Putamen (tissue), 1 donor: ENCODE data around the gene NCLN.
"Not testable (repeated sequence)": the region's sequence is repeated elsewhere in the genome, so short reads cannot be mapped to it uniquely, and the experiment has no call there.

Source experiments
- DNase-seq: peaks from one replicate; pipeline ENCODE4 v3.0.0-alpha.2; 2016; ENCODE audit warnings: low spot score

NCLN gene

DNA sequence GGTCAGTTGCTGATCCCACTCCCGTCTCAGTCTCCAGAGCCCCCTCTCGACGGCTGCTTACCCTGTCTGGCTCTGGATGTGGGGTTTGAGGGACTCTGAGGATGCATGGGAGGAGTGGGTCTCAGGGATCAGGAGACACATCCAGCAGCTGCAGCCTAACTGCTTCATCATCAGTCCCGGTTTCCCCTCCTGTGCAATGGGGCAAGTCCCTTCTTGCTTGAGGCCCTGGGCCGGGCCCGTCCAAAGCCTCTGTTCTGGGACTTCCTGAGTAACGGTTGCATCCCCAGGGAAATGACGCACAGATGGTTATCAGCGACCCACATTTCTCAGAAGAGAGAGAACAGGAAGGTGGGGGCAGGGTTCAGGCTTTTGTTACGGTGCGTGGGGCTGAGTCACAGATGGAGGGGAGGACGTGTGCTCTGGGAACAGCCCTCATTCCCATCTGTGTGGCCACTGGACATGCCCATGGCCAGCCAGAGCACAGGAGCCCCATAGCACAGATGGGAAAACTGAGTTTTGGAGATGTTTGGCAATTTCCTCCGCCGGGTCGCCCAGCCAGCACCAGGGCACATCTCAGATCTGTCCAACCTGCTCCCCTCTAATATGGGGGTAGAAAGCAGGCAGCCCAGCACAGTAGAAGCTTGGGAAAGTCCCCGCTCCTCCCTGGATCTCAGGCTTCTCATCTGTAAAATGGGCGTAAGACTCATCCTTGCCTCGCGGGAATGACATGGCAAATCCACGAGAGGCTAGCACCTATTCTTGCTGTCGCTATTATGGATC is 30.6 kb upstream of the NCLN start:
- DNase-seq: no peak

DNA sequence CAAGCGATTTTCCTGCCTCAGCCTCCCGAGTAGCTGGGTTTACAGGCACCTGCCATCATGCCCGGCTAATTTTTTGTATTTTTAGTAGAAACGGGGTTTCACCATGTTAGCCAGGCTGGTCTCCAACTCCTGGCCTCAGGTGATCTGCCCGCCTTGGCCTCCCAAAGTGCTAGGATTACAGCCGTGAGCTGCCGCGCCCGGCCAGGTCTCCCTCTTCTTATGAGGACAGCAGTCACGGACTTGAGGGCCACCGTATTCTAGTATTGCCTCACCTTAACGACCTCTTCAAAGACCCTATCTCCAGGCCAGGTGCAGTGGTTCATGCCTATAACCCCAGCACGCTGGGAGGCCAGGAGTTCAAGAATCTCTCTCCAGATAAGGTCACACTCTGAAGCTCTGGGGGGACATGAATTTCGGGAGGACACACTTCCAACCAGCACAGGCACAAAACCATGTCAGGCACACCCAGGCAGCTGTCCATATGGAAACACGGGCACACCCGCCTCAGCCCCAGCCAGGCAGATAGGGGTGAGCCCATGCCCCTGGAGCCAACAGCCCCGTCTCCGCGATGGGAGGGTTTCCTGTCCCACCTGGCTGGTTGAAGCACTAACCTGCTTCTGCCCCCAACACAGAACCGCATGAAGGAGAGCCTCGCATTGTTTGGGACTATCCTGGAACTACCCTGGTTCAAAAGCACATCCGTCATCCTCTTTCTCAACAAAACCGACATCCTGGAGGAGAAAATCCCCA is 28.5 kb upstream of the NCLN start:
- no peak for DNase-seq

DNA sequence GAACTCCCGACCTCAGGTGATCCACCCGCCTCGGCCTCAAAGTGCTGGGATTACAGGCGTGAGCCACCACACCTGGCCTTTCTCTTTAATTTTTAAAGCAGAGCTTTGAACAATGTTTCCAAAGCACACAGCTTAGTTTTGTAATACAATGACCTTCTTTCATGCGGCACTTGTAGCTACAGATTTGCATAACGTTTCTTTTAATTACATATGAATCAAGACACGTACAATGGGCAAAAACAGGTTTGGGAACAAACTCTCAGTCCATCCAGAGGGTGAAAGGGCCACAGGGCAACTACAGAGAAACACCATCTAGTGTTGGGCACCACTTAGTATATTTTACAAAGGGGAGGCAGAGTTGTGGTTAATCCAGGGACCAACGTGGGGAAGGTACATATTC is 26.2 kb upstream of the NCLN start:
- no peak for DNase-seq

DNA sequence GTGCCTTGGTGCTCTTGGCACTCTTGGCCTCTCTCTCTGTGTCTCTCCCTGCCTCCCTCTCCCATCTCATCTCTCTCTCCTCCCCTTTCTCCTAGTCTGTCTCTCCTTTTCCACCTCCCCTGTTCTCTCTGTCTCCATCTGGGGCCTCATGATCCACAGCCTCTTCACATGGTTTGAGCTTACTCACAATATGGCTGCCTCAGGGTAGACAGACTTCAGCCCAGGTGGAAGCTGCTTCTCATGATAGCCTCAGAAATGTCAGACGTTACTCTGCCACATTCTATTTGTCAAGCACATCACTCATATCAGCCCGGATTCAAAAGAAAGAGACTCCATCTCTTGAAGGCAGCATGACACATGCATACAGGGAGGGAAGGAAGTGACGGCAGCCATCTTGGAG is 25.5 kb upstream of the NCLN start:
- no peak for DNase-seq

DNA sequence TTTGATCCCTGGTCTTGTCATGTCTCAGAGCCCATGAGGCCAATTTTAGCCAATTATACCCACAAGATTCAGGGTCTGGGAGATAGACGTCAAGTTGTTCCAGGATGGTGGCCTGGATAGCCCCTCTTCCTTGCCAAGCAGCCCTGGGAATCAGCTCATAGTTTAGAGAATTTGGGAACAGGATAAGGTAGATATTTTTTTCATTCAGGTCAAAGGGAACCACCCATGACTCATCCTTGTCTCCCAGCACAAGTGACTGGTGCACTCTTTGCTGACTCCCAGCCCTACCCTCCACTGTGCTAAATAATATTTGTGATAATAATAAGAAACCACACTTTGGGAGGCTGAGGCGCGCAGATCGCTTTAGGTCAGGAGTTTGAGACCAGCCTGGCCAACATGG is 24.3 kb upstream of the NCLN start:
- no peak for DNase-seq

DNA sequence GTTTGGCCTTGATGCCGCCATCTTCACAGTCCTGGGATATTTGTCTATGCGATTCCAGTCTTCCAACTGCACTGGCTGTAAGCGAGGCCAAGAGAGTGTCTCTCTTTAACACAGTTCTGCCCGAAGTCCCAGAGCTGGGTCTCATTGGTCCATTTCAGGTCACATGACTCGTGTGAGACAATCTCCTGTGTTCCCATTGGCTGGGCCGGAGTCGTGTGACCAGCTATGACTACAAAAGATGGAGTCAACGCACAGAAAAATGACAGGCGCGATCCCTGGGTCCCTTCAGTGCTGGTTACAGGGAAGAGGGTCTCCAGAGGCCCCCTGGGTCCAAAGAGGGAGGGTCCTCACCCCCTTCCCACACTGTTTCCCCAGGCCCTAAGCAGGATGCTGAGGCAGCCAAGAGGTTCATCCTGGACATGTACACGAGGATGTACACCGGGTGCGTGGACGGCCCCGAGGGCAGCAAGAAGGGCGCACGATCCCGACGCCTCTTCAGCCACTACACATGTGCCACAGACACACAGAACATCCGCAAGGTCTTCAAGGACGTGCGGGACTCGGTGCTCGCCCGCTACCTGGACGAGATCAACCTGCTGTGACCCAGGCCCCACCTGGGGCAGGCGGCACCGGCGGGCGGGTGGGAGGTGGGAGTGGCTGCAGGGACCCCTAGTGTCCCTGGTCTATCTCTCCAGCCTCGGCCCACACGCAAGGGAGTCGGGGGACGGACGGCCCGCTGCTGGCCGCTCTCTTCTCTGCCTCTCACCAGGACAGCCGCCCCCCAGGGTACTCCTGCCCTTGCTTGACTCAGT is 23.1 kb upstream of the NCLN start:
- DNase-seq: no peak

DNA sequence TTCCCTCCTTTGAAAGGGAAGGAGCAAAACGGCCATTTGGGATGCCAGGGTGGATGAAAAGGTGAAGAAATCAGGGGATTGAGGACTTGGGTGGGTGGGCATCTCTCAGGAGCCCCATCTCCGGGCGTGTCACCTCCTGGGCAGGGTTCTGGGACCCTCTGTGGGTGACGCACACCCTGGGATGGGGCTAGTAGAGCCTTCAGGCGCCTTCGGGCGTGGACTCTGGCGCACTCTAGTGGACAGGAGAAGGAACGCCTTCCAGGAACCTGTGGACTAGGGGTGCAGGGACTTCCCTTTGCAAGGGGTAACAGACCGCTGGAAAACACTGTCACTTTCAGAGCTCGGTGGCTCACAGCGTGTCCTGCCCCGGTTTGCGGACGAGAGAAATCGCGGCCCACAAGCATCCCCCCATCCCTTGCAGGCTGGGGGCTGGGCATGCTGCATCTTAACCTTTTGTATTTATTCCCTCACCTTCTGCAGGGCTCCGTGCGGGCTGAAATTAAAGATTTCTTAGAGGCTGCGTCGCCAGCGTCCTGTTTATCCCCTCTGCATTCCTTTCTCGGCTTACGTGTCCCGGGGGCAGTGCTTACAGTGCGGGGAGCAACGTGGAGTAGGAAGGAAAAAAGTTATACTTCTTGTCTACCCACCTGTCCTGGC is 22.4 kb upstream of the NCLN start:
- no peak for DNase-seq

DNA sequence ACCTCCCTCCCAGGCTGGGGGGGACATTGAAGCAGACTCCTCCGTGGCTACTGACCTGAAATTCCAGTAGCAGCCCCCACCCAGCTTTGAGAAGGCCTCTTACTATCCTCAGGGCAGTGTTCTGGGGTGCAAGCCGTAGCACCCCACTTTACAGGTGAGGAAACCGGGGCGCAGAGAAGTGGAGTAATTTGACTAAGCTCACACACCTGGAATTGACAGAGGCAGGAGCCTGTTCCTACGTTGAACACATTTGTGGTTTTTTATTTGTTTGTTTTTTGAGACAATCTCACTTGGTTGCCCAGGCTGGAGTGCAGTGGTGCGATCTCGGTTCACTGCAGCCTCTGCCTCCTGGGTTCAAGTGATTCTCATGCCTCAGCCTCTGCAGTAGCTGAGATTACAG is 21.8 kb upstream of the NCLN start:
- no peak for DNase-seq

DNA sequence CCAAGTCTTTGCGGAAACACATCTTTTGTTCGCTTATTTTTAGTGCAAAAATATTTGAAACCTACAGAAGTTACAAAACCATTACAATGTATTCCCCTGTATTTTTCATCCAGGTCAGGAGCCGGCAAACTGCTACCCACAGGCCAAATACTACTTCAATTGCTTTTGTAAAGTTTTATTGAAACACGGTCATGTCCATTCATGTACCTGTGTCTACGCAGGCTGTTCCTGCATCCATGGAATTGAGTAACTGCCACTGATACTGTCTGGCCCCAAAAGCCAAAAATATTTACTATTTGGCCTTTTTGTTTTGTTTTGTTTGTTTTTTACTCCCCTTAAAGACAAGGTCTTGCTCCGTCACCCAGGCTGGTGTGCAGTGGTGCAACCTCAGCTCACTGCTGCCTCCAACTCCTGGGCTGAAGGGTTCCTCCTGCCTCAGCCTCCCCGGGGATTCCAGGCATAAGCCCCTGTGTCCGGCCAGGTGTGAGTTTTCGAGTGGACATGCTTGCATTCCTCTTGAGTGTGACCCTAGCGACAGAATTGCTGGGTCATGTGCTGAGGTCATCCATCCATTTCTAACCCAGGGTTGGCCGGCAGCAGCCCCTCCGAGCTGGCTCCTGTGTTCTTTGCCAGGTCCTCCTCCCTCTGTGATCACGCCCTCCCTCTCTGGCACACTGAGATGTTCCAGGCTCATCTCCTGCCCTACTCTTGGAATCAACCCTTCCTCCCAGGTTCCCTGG is 18.0 kb upstream of the NCLN start:
- DNase-seq: no peak

DNA sequence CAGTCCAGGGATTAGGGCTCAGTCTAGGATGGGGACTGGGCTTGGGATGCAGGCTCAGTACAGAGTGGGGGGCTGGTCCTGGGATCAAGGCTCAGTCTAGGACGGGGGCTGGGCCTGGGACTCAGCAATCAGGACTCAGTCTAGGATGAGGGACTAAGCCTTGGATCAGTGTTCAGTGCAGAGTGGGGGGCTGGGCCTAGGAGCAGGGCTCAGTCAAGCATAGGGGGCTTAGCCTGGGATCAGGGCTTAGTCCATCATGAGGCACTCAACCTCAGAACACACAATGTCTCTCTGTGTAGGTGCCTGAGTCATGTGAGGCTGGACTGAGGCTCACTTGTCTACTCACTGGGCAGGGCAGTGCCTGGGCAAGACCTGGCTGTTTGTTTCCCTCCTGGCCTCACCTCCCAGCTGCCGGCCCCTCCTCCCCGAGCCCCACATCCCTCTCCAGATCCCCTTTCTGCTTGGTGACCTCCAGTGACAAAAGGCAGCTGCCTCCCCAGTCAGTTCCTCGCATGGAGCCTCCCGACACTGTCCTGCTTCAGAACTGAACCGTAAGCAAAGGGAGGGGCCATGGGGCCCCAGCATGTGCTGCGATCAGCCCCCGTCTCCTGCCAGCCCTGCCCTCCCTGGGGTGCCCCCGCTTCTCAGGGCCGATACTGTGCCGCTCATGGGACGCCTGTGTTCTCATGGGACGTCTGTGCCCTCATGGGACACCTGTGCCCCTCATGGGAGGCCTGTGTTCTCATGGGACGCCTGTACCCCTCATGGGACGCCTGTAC is 13.6 kb upstream of the NCLN start:
- no peak for DNase-seq

DNA sequence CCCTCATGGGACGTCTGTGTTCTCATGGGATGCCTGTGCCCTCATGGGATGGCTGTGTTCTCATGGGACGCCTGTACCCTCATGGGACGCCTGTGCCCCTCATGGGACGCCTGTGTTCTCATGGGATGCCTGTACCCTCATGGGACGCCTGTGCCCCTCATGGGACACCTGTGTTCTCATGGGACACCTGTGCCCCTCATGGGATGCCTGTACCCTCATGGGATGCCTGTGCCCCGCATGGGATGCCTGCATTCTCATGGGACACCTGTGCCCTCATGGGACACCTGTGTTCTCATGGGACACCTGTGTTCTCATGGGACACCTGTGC is 13.1 kb upstream of the NCLN start:
- DNase-seq: not testable (repeated sequence)

DNA sequence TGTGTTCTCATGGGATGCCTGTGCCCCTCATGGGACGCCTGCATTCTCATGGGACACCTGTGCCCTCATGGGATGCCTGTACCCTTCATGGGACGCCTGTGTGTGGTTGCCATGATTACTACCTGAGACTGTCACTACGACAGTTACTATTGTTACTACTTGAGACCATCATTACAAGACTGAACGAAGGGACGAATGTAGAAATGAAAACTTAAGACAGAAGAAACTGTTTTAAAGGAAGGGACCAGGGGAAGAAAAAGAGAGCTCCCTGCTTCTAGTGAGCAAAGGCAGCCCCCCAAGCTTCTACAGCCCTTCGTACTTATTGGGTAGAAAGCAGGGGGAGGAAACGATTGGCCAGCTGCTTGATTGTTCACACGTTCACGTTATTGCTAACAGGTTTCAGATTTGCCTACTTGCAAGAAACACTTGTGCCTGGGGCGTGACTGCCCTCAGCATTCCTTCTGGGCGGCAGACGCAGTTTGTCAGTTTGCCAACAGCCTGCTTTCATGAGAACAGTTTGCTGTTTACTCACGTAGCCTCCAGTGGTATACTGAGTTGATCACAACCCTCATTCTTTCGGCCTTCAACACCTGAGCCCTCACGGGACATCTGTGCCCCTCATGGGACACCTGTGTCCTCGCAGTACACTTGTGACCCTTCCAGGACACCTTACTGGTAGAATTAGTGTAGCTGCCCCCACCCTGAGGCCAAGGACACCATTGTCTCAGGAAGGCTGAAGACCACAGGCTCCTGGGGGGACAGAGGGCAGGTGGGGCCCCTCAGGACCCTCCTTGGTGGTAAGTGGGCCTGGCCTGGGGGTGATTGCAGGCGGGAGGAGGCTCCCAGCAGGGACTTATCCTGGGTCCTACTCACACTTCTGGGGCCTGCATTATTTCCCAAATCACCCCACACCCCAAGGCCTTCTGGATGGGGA is 9.7 kb upstream of the NCLN start:
- no peak for DNase-seq

DNA sequence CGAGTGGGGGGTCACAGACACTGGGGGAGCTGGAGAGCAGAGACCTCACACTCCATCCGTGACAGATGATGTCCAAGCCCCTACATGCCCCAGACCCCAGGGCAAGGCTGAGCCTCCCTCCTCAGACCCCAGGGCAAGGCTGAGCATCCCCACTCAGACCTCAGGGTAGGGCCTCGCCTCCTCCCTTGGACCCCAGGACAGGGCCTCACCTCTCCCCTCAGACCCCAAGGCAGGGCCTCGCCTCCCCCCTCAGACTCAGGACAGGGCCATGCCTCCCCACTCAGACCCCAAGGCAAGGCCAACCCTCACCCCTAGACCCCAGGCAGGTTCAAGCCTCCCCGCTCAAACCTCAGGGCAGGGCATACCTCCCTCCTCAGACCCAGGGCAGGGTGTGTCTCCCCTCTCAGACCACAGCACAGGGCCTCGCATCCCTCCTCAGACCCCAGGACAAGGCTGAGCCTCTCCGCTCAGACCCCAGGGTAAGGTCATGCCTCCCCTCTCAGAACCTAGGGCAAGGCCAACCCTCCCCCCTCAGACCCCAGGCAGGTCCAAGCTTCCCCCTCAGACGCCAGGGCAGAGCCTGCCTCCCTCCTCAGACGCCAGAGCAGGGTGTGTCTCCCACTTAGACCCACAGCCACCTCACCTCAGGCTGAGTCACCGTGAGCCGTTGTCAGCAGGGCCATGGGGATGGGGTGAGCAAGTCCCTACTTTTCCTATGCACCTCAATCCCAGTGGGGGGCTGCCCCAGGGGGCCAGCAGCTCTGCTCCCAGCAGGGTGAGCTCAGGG is 8.8 kb upstream of the NCLN start:
- DNase-seq: no peak

DNA sequence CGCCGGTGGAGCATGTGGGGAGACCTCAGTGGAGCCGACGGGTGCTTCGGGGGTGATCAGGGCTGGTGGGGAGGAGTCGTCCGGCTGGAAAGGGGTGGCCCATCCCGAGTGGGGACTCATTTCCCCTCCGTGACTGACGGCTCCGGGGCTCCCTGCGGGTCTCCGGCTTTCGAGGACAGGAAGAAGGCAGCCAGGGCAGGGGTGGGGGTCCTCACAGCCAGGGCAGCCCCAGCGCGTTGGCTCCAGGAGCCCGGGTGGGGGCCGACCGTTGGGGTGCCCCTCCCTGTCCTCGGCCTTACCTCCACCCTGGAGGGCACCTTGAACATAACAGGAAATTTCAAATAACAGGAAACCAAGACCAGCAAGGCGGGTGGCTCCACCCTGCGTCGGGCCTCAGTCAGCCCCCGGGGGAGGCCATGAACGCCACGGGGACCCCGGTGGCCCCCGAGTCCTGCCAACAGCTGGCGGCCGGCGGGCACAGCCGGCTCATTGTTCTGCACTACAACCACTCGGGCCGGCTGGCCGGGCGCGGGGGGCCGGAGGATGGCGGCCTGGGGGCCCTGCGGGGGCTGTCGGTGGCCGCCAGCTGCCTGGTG is 7.3 kb upstream of the NCLN start, which contains the start of gene S1PR4:
S1PR4 (plus strand) TSS at position 393 of the 596 bp plus-strand sequence; CDS start at position 417, 24 bp downstream.
- no peak for DNase-seq

DNA sequence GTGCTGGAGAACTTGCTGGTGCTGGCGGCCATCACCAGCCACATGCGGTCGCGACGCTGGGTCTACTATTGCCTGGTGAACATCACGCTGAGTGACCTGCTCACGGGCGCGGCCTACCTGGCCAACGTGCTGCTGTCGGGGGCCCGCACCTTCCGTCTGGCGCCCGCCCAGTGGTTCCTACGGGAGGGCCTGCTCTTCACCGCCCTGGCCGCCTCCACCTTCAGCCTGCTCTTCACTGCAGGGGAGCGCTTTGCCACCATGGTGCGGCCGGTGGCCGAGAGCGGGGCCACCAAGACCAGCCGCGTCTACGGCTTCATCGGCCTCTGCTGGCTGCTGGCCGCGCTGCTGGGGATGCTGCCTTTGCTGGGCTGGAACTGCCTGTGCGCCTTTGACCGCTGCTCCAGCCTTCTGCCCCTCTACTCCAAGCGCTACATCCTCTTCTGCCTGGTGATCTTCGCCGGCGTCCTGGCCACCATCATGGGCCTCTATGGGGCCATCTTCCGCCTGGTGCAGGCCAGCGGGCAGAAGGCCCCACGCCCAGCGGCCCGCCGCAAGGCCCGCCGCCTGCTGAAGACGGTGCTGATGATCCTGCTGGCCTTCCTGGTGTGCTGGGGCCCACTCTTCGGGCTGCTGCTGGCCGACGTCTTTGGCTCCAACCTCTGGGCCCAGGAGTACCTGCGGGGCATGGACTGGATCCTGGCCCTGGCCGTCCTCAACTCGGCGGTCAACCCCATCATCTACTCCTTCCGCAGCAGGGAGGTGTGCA is 6.6 kb upstream of the NCLN start:
- no peak for DNase-seq

DNA sequence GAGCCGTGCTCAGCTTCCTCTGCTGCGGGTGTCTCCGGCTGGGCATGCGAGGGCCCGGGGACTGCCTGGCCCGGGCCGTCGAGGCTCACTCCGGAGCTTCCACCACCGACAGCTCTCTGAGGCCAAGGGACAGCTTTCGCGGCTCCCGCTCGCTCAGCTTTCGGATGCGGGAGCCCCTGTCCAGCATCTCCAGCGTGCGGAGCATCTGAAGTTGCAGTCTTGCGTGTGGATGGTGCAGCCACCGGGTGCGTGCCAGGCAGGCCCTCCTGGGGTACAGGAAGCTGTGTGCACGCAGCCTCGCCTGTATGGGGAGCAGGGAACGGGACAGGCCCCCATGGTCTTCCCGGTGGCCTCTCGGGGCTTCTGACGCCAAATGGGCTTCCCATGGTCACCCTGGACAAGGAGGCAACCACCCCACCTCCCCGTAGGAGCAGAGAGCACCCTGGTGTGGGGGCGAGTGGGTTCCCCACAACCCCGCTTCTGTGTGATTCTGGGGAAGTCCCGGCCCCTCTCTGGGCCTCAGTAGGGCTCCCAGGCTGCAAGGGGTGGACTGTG is 5.9 kb upstream of the NCLN start:
- DNase-seq: no peak
